NOMO-1 (cell line): Measurements from ENCODE around the gene SORCS2.
"Not testable (repeated sequence)": the region's sequence is repeated elsewhere in the genome, so short reads cannot be mapped to it uniquely, and the experiment has no call there.

ENCODE experiments used
- DNase-seq, 2 experiments: peaks; one replicate each; lab custom pipeline; 2025; ENCODE audit not compliant: unreplicated experiment in 2 of 2; lab: John Stamatoyannopoulos, UW

Gene SORCS2

GRCh38 chr4:7431696-7432530 lies 239.6 kb downstream of the SORCS2 start:
- DNase-seq = no peak

- no peak for DNase-seq
Observed at GRCh38 chr4:7432531-7433375, 240.4 kb downstream of the SORCS2 start.

GRCh38 chr4:7433376-7434140 lies 241.2 kb downstream of the SORCS2 start:
- DNase-seq = no peak

- no peak for DNase-seq
Observed at GRCh38 chr4:7434141-7434765, 241.9 kb downstream of the SORCS2 start.

- no peak for DNase-seq
Observed at GRCh38 chr4:7434766-7435150, 242.4 kb downstream of the SORCS2 start, which contains the start of gene PSAPL1. Gene PSAPL1, minus strand, starts transcription at chr4:7434930. Its CDS starts 51 bp downstream, at chr4:7434879.

- DNase-seq = no peak
Observed at GRCh38 chr4:7435471-7436061, 243.2 kb downstream of the SORCS2 start.

GRCh38 chr4:7436256-7436655 lies 243.9 kb downstream of the SORCS2 start:
- no peak for DNase-seq

- DNase-seq = no peak
Observed at GRCh38 chr4:7439699-7440098, 247.4 kb downstream of the SORCS2 start.

- no peak for DNase-seq
Observed at GRCh38 chr4:7441201-7441600, 248.9 kb downstream of the SORCS2 start.

GRCh38 chr4:7442574-7443162 lies 250.3 kb downstream of the SORCS2 start:
- DNase-seq = no peak

GRCh38 chr4:7444314-7444713 lies 252.0 kb downstream of the SORCS2 start:
- DNase-seq = no peak

- no peak for DNase-seq
Observed at GRCh38 chr4:7444731-7445130, 252.4 kb downstream of the SORCS2 start.

- DNase-seq = no peak
Observed at GRCh38 chr4:7447236-7447635, 254.9 kb downstream of the SORCS2 start.

GRCh38 chr4:7448036-7448435 lies 255.7 kb downstream of the SORCS2 start:
- DNase-seq = no peak

- no peak for DNase-seq
Observed at GRCh38 chr4:7450775-7451433, 258.6 kb downstream of the SORCS2 start.

- no peak for DNase-seq
Observed at GRCh38 chr4:7451434-7451789, 259.1 kb downstream of the SORCS2 start.

GRCh38 chr4:7451800-7452199 lies 259.5 kb downstream of the SORCS2 start:
- DNase-seq = no peak

GRCh38 chr4:7452802-7453201 lies 260.5 kb downstream of the SORCS2 start:
- not testable (repeated sequence) for DNase-seq
